NB4 (cell line): ENCODE results near the gene CD300LD.
"Not testable (repeated sequence)": the region's sequence is repeated elsewhere in the genome, so short reads cannot be mapped to it uniquely, and the experiment has no call there.

Source experiments
- DNase-seq: peaks from one replicate; pipeline ENCODE4 v3.0.0; 2010; ENCODE audit warnings: low read depth
- H3K4me3 ChIP-seq: one replicate; pipeline ENCODE4 v1.5.1; 2011; ENCODE audit warnings: mild to moderate bottlenecking, low read depth, low read length, moderate library complexity
- CTCF ChIP-seq: IDR thresholded peaks from one replicate; pipeline ENCODE4 v1.5.1; 2012; ENCODE audit warnings: low read depth, low read length
- MYC ChIP-seq: IDR thresholded peaks from 2 replicates; pipeline ENCODE4 v1.6.1; 2011; ENCODE audit warnings: low read depth, low read length
- POLR2A ChIP-seq: IDR thresholded peaks from 2 replicates; pipeline ENCODE4 v1.6.1; 2011; ENCODE audit warnings: mild to moderate bottlenecking; ENCODE audit not compliant: insufficient read length; ENCODE audit errors: extremely low read depth
- TF ChIP-seq, protein P1 (sequence below): IDR thresholded peaks from 2 replicates; pipeline ENCODE4 v1.6.1; 2011; ENCODE audit warnings: low read depth, low read length

CD300LD gene

GRCh38 chr17:74635418-74635817 lies 43.3 kb upstream of the CD300LD start:
- TF ChIP-seq, protein P1, sequence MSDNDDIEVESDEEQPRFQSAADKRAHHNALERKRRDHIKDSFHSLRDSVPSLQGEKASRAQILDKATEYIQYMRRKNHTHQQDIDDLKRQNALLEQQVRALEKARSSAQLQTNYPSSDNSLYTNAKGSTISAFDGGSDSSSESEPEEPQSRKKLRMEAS = no peak
- TF ChIP-seq CTCF (no peak), POLR2A (no peak), MYC (no peak)
- no peak for DNase-seq
- H3K4me3 ChIP-seq = no peak overlapping the region

- TF ChIP-seq, protein P1 = no peak
- TF ChIP-seq POLR2A = no peak
- TF ChIP-seq CTCF = no peak
- TF ChIP-seq MYC = no peak
- DNase-seq = no peak
- no peak overlapping the region for H3K4me3 ChIP-seq
Observed at GRCh38 chr17:74633326-74633725, 41.2 kb upstream of the CD300LD start.

GRCh38 chr17:74632617-74633016 lies 40.5 kb upstream of the CD300LD start:
- TF ChIP-seq MYC (no peak), CTCF (no peak), POLR2A (no peak)
- TF ChIP-seq, protein P1 = no peak
- DNase-seq = peak; percentile 27
- H3K4me3 ChIP-seq = no peak overlapping the region

- TF ChIP-seq, protein P1 = peak; percentile 48; the same call in 1 of the 2 replicates
- TF ChIP-seq POLR2A (no peak), MYC (peak; percentile 67), CTCF (no peak)
- DNase-seq = peak; percentile 92
- H3K4me3 ChIP-seq = no peak overlapping the region
Observed at GRCh38 chr17:74631468-74632450, 39.7 kb upstream of the CD300LD start.

- H3K4me3 ChIP-seq, DNase-seq: not testable (repeated sequence)
Observed at GRCh38 chr17:74630251-74630650, 38.2 kb upstream of the CD300LD start.

- H3K4me3 ChIP-seq = no peak overlapping the region
- DNase-seq = no peak
- TF ChIP-seq MYC (no peak), CTCF (no peak), POLR2A (no peak)
- TF ChIP-seq, protein P1 = no peak
Observed at GRCh38 chr17:74625661-74626060, 33.6 kb upstream of the CD300LD start.
